ENCODE results near the gene SYCE1L.

The SYCE1L gene

DNA sequence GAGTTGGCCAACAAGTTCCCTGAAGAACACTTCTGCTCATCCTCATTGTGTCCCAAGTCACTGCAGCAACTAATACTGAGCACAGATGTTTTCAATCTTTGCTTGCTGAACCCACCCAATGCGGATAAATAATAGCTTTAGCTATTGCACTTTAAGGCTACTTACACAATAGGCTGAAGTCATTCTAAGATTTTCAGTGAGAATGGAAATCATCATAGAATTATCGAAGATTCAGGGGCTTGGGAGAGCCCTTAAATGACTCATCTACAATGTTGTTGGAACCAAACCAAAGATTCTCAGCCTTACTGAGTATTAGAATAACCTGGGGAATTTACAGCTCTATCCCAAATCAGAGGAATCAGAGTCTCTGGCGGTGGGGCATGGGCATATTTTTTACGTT lies 51.2 kb downstream of the SYCE1L start:
- no peak for DNase-seq (ENCODE audit: low spot score)
